Nephron (organoid): Measurements from ENCODE around the gene ATXN1.
"Not testable (repeated sequence)": the region's sequence is repeated elsewhere in the genome, so short reads cannot be mapped to it uniquely, and the experiment has no call there.

Source experiments
- H3K27ac Mint-ChIP-seq, 3 experiments: 2 replicates each; pipeline ENCODE4 v1.8.0; 2020; ENCODE audit warnings: mixed read lengths in 3 of 3, mild to moderate bottlenecking in 2 of 3, moderate library complexity in 1 of 3
- H3K27me3 Mint-ChIP-seq: 2 replicates; pipeline ENCODE4 v1.8.0; 2021; ENCODE audit warnings: low read depth, mild to moderate bottlenecking, moderate library complexity, mixed read lengths
- H3K36me3 Mint-ChIP-seq: 2 replicates; pipeline ENCODE4 v1.8.0; 2020; ENCODE audit warnings: low read depth, mixed read lengths
- H3K4me1 Mint-ChIP-seq: 2 replicates; pipeline ENCODE4 v1.8.0; 2020; ENCODE audit warnings: mixed read lengths
- H3K4me3 Mint-ChIP-seq, 3 experiments: 2 replicates each; pipeline ENCODE4 v1.8.0; 2020; ENCODE audit warnings: mild to moderate bottlenecking in 3 of 3, mixed read lengths in 3 of 3, moderate library complexity in 2 of 3
- H3K9me3 Mint-ChIP-seq: 2 replicates; pipeline ENCODE4 v1.8.0; 2020; ENCODE audit warnings: mixed read lengths
- CTCF ChIP-seq, 3 experiments: fragments of 200-600 bp; sonication (generic); IDR thresholded peaks; one replicate each; pipeline ENCODE4 v1.5.0; 2021; ENCODE audit warnings: antibody characterized with exemption in 3 of 3; ENCODE audit not compliant: unreplicated experiment in 3 of 3

The ATXN1 gene

GRCh38 chr6:16542070-16542469 is 219.2 kb downstream of the ATXN1 start:
- H3K36me3 Mint-ChIP-seq = no peaks in the 10 kb centered on the region
- peak overlapping the region in 2 of 3 experiments; percentile 43 to 54 for H3K27ac Mint-ChIP-seq
- no peaks in the 10 kb centered on the region for H3K9me3 Mint-ChIP-seq
- H3K4me3 Mint-ChIP-seq = no peak overlapping the region
- no peak for TF ChIP-seq CTCF (IDR thresholded peaks at IDR 0.05; ENCODE audit: unreplicated experiment in 3 of 3)
- peaks cover 28% of the 10 kb centered on the region for H3K4me1 Mint-ChIP-seq
- peaks cover 4% of the 10 kb centered on the region for H3K27me3 Mint-ChIP-seq

GRCh38 chr6:16540804-16541752 is 220.2 kb downstream of the ATXN1 start:
- Mint-ChIP-seq H3K36me3 (no peaks in the 10 kb centered on the region), H3K4me3 (no peak overlapping the region), H3K27me3 (peaks cover 4% of the 10 kb centered on the region), H3K9me3 (no peaks in the 10 kb centered on the region), H3K4me1 (peaks cover 28% of the 10 kb centered on the region), H3K27ac (no peak overlapping the region)
- TF ChIP-seq CTCF (IDR thresholded peaks at IDR 0.05; ENCODE audit: unreplicated experiment in 3 of 3) = no peak

DNA sequence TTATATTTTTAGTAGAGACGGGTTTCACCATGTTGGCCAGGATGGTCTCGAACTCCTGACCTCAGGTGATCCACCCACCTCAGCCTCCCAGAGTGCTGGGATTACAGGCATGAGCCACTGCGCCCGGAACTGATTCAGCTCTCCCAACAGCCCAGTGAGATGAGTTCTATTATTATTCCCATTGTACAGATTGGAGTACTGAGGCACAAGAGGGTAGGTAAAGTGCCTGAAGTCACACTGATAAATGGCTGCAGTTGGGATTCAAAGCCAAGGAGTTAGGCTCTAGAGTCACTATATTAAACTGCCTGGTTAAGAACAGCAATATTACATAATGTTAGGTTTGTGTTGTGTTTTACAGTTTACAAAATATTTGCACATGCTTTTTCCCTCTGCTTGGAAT is 220.9 kb downstream of the ATXN1 start:
- not testable (repeated sequence) for H3K27ac Mint-ChIP-seq, H3K9me3 Mint-ChIP-seq, H3K4me3 Mint-ChIP-seq, H3K36me3 Mint-ChIP-seq, H3K27me3 Mint-ChIP-seq
- peaks cover 28% of the 10 kb centered on the region for H3K4me1 Mint-ChIP-seq

DNA sequence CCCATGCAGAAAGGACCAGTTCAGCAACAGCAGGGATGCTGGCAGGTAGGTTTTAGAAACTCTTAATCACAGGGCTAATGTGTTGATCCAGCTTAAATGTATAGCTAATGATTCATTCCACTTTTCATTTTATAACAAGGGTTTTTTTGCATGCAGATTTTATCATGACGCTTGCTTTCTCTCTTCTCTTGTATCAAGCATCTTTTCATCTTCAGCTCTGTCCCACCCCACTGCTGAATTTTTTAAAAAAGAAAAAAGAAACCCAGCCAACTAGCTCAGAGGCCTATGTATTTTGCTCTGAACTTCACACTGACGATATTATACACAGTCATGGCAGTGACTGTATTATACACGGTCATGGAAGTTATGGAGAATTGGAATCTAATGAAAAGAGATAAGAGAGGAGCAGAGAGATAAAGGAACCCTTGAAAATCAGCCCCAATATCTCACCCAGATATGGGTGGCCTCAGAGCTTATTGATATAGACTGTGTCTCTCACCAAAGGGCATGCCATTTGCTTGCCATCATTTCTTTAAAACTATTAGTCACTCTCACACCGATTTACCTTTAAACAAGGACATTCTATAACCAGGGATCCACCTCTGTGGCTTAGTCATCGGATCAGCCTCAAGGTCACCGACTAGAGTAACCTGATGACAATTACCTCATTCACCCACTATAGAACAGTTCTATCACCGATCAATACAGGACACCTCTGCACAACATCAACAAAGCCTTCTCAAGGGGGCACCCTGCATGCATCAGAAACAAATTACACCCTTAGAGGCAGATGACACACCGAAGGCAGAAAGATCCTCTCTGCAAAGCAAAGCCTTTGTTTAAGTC is 222.0 kb downstream of the ATXN1 start:
- no peaks in the 10 kb centered on the region for H3K9me3 Mint-ChIP-seq
- peaks cover 4% of the 10 kb centered on the region for H3K27me3 Mint-ChIP-seq
- H3K4me1 Mint-ChIP-seq = peaks cover 20% of the 10 kb centered on the region
- no peak for TF ChIP-seq CTCF (IDR thresholded peaks at IDR 0.05; ENCODE audit: unreplicated experiment in 3 of 3)
- H3K4me3 Mint-ChIP-seq = no peak overlapping the region
- H3K36me3 Mint-ChIP-seq = no peaks in the 10 kb centered on the region
- no peak overlapping the region for H3K27ac Mint-ChIP-seq

DNA sequence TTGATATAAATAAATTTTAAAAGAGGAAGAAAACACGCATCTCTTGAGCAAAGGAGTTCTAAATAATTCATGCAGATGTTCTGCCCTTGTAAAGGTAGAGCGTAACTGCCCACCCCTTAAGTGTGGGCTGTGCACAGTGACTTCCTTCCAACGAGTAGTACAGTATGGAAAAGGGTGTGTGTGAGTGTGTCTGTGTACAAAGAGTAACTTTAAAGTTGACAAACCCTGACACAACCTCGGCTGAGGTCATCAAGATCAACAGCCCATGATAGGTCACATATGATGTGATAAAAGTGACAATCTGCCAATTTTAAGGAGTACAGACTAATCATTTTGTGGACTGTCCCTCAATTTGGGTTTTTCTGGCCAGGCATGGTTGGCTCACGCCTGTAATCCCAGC is 225.7 kb downstream of the ATXN1 start:
- Mint-ChIP-seq H3K4me1 (peaks cover 9% of the 10 kb centered on the region), H3K9me3 (no peaks in the 10 kb centered on the region), H3K27ac (no peak overlapping the region), H3K27me3 (no peaks in the 10 kb centered on the region), H3K36me3 (no peaks in the 10 kb centered on the region), H3K4me3 (no peak overlapping the region)
- no peak for TF ChIP-seq CTCF (IDR thresholded peaks at IDR 0.05; ENCODE audit: unreplicated experiment in 3 of 3)

DNA sequence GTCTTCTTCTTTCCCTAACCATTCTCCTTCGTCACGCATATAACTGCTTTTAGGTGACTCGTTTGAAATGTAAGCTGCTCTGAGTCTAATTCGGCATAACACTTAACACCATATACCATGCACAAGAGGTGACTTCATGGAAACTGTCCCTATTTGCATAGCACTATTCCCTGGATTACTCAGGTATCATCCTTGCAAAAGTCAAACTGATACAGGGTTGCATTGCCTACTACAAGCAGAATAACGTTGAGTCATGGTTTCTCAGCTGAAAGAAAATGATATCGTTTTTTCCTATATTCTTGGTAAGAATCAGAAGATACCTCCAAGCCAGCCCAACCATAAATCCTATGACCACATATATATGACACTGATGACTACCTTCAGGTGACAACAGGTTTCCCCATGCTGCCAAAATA is 227.5 kb downstream of the ATXN1 start:
- peak overlapping the region in 1 of 3 experiments; percentile 34 for H3K27ac Mint-ChIP-seq
- no peaks in the 10 kb centered on the region for H3K9me3 Mint-ChIP-seq
- peaks cover 9% of the 10 kb centered on the region for H3K4me1 Mint-ChIP-seq
- no peak for TF ChIP-seq CTCF (IDR thresholded peaks at IDR 0.05; ENCODE audit: unreplicated experiment in 3 of 3)
- H3K4me3 Mint-ChIP-seq = no peak overlapping the region
- H3K27me3 Mint-ChIP-seq = no peaks in the 10 kb centered on the region
- H3K36me3 Mint-ChIP-seq = no peaks in the 10 kb centered on the region
